Astrocyte of the spinal cord (primary cell): Measurements from ENCODE around the gene NCAM1.
A peak's percentile ranks its signal among the peaks of the same experiment; 100 is the strongest.

Experiments used
- DNase-seq: peaks from one replicate; pipeline ENCODE4 v3.0.0; 2011; ENCODE audit warnings: low read depth, low spot score
- H3K4me3 ChIP-seq: 2 replicates; pipeline ENCODE4 v1.5.1; 2011; ENCODE audit warnings: low read depth, mild to moderate bottlenecking, low read length, moderate library complexity
- CTCF ChIP-seq: IDR thresholded peaks from 2 replicates; pipeline ENCODE4 v1.5.1; 2012; ENCODE audit warnings: low read depth, mild to moderate bottlenecking, low read length, inconsistent platforms
- in situ Hi-C: cut with HindIII; loops from 2 replicates; pipeline ENCODE4 v1.10.0; 2017; ENCODE audit warnings: low sequenced_read_pairs

Gene NCAM1

GRCh38 chr11:112958670-112959069 lies 2.5 kb upstream of the NCAM1 start:
- TF ChIP-seq CTCF, result no peak
- in situ Hi-C loops, result no loop called here
- DNase-seq, result no peak
- H3K4me3 ChIP-seq, result no peak overlapping the region

- no peak for TF ChIP-seq CTCF
Observed at GRCh38 chr11:112961751-112962578, 745 bp downstream of the NCAM1 start.

GRCh38 chr11:112962579-112963367 lies 1.6 kb downstream of the NCAM1 start:
- peak; percentile 23 for DNase-seq
- H3K4me3 ChIP-seq, result peak overlapping the region; percentile 53
- in situ Hi-C loops, result no loop called here
- no peak for TF ChIP-seq CTCF

More at GRCh38 chr11:112961751-112962578, 745 bp downstream of the NCAM1 start:
- in situ Hi-C loops, result no loop called here
- DNase-seq, result no peak
- peak overlapping the region; percentile 53 for H3K4me3 ChIP-seq

- DNase-seq, result no peak
- in situ Hi-C loops, result no loop called here
- H3K4me3 ChIP-seq, result peak overlapping the region; percentile 53
- TF ChIP-seq CTCF, result no peak
Observed at GRCh38 chr11:112963368-112963955, 2.2 kb downstream of the NCAM1 start.

GRCh38 chr11:112965656-112966055 lies 4.4 kb downstream of the NCAM1 start:
- H3K4me3 ChIP-seq, result no peak overlapping the region
- no peak for TF ChIP-seq CTCF
- in situ Hi-C loops, result no loop called here
- DNase-seq, result no peak

GRCh38 chr11:112966561-112966960 lies 5.3 kb downstream of the NCAM1 start:
- TF ChIP-seq CTCF, result no peak
- in situ Hi-C loops, result no loop called here

More at GRCh38 chr11:112966561-112966960, 5.3 kb downstream of the NCAM1 start:
- DNase-seq, result no peak
- H3K4me3 ChIP-seq, result no peak overlapping the region
